CD4-positive, alpha-beta T cell (primary cell): Measurements from ENCODE around the gene MICALL2. TPM values are rescaled to one million over a fixed set of nuclear protein-coding genes. Genes with fewer than 3 reads are reported as not detected.

ENCODE experiments used
- ATAC-seq: fragments of 200-7000 bp; cut with Tn5 transposase; one replicate; pipeline ENCODE4 v1.10.0; 2022; ENCODE audit warnings: mild to moderate bottlenecking; ENCODE audit not compliant: poor library complexity
- CTCF ChIA-PET: fragments of 350-600 bp; sonication (Branson Sonifier 250); formaldehyde crosslinking; loops from one replicate; lab custom pipeline; 2021; ENCODE audit warnings: antibody characterized with exemption, inconsistent platforms; lab: Charles Lee
- POLR2A ChIA-PET: fragments of 350-600 bp; sonication (Branson Sonifier 250); formaldehyde crosslinking; loops from one replicate; lab custom pipeline; 2021; ENCODE audit warnings: antibody characterized with exemption, inconsistent platforms; lab: Charles Lee
- DNase-seq, 14 experiments: peaks; one replicate each; pipeline ENCODE4 v3.0.0-alpha.2; 2013 to 2020; ENCODE audit warnings: mixed read lengths in 2 of 14
- H3K27ac ChIP-seq, 2 donors: one replicate each; pipeline versions ENCODE4 v1.5.1 to v1.7.0; 2013; ENCODE audit warnings: low read length in 2 of 2, low read depth in 1 of 2, mild to moderate bottlenecking in 1 of 2
- H3K27me3 ChIP-seq, 2 experiments: 1 replicate in 1 of 2; 2 replicates in 1 of 2; pipeline versions ENCODE4 v1.6.1 to v1.7.0; 2013; ENCODE audit warnings: low read length in 2 of 2, control low read depth in 1 of 2, mild to moderate bottlenecking in 1 of 2, moderate library complexity in 1 of 2; ENCODE audit not compliant: insufficient read depth in 2 of 2, control insufficient read depth in 1 of 2
- H3K36me3 ChIP-seq: one replicate; pipeline ENCODE4 v1.6.1; 2013; ENCODE audit warnings: low read length, control low read depth; ENCODE audit not compliant: insufficient read depth
- H3K4me1 ChIP-seq: one replicate; pipeline ENCODE4 v1.6.1; 2013; ENCODE audit warnings: low read length, control low read depth; ENCODE audit not compliant: insufficient read depth
- H3K4me3 ChIP-seq: one replicate; pipeline ENCODE4 v1.5.1; 2013; ENCODE audit warnings: mild to moderate bottlenecking, low read length, moderate library complexity
- H3K9me3 ChIP-seq, 2 experiments: 1 replicate in 1 of 2; 2 replicates in 1 of 2; pipeline versions ENCODE4 v1.6.1 to v1.7.0; 2013; ENCODE audit warnings: low read length in 2 of 2, mild to moderate bottlenecking in 2 of 2, control low read depth in 1 of 2, moderate library complexity in 1 of 2; ENCODE audit not compliant: control insufficient read depth in 1 of 2, insufficient read depth in 1 of 2
- H3K27ac Mint-ChIP-seq: one replicate; pipeline ENCODE4 v1.8.0; 2020; ENCODE audit warnings: mixed read lengths
- H3K27me3 Mint-ChIP-seq: one replicate; pipeline ENCODE4 v1.8.0; 2021; ENCODE audit warnings: mixed read lengths
- H3K36me3 Mint-ChIP-seq: one replicate; pipeline ENCODE4 v1.8.0; 2021; ENCODE audit warnings: low read depth, mixed read lengths
- H3K4me1 Mint-ChIP-seq: one replicate; pipeline ENCODE4 v1.8.0; 2021; ENCODE audit warnings: low read depth, mixed read lengths
- H3K4me3 Mint-ChIP-seq: one replicate; pipeline ENCODE4 v1.8.0; 2020; ENCODE audit warnings: mild to moderate bottlenecking, mixed read lengths
- H3K9me3 Mint-ChIP-seq: one replicate; pipeline ENCODE4 v1.8.0; 2020; ENCODE audit warnings: mixed read lengths
- CTCF ChIP-seq: fragments of 200-600 bp; IDR thresholded peaks from one replicate; pipeline ENCODE4 v1.8.0; 2022; ENCODE audit warnings: antibody characterized with exemption, mild to moderate bottlenecking
- intact Hi-C, 2 experiments: fragments of 100-400 bp; cut with DNase I in 1 of 2; cut with micrococcal nuclease in 1 of 2; formaldehyde crosslinking; loops; one replicate each; pipeline versions ENCODE4 v1.15.1 to v1.9.0; 2023 to 2025; cut with DNase I, micrococcal nuclease
- total RNA-seq, 174 experiments: library from RNA in 2 of 174; stranded (reverse) in 2 of 174; gene quantifications; one replicate each; pipeline ENCODE4 v1.2.3 and lab custom pipeline; 2021 to 2026

Gene MICALL2
- total RNA-seq, 2 experiments from 2014 or later = 1.9 to 2.2 TPM

DNA sequence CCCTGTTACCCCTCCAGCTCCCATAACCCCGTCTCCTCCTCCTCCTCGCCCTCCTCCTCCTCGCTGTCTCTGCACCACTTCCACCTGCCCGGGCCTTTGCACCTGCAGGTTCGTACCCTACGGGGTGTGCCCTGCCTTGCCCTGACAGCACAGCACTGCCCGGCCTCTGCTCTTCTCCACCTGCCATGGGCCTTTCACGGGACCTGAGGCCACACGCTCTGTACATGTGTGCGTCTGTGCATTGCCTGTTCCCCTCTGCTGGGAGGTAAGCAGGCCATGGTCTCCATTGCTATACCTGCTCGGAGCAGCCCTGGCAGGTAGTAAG is 40.0 kb downstream of the MICALL2 start:
- DNase-seq (no peak), ATAC-seq (no peak)
- Histone ChIP-seq H3K27me3 (peaks cover 0 to 3% of the 10 kb centered on the region in 2 experiments), H3K4me1 (peaks cover 17% of the 10 kb centered on the region), H3K36me3 (no peaks in the 10 kb centered on the region), H3K27ac (no peak overlapping the region), H3K4me3 (no peak overlapping the region), H3K9me3 (no peaks in the 10 kb centered on the region)
- ChIA-PET CTCF (no interaction called here), POLR2A (no interaction called here)
- H3K27ac Mint-ChIP-seq = no peak overlapping the region
- H3K27me3 Mint-ChIP-seq = peaks cover 14% of the 10 kb centered on the region
- H3K4me1 Mint-ChIP-seq = peaks cover 17% of the 10 kb centered on the region
- H3K9me3 Mint-ChIP-seq = no peaks in the 10 kb centered on the region
- no peak for TF ChIP-seq CTCF
- intact Hi-C loops = no loop called here
- no peaks in the 10 kb centered on the region for H3K36me3 Mint-ChIP-seq
- H3K4me3 Mint-ChIP-seq = no peak overlapping the region

GRCh38 chr7:1418505-1419309 is 40.6 kb downstream of the MICALL2 start:
- Histone ChIP-seq H3K4me1 (peaks cover 17% of the 10 kb centered on the region), H3K27me3 (peaks cover 0 to 3% of the 10 kb centered on the region in 2 experiments), H3K27ac (no peak overlapping the region), H3K36me3 (no peaks in the 10 kb centered on the region), H3K4me3 (no peak overlapping the region), H3K9me3 (no peaks in the 10 kb centered on the region)
- ChIA-PET POLR2A (no interaction called here), CTCF (interaction anchor here (1.0 to 1.5 kb wide), 2 partner anchors 14 to 426 kb away, joined by 4 to 12 read pairs; no protein-coding TSS in a partner anchor)
- no peak for TF ChIP-seq CTCF
- Mint-ChIP-seq H3K4me3 (no peak overlapping the region), H3K27ac (no peak overlapping the region), H3K27me3 (peaks cover 11% of the 10 kb centered on the region), H3K36me3 (no peaks in the 10 kb centered on the region), H3K4me1 (peaks cover 17% of the 10 kb centered on the region), H3K9me3 (no peaks in the 10 kb centered on the region)
- ATAC-seq (no peak), DNase-seq (peak in 2 of 14 experiments; percentile 25 to 44)
- intact Hi-C loops = no loop called here

GRCh38 chr7:1415389-1415990 is 43.8 kb downstream of the MICALL2 start:
- Histone ChIP-seq H3K4me1 (peaks cover 32% of the 10 kb centered on the region), H3K9me3 (peaks cover 0 to 4% of the 10 kb centered on the region in 2 experiments), H3K27ac (no peak overlapping the region), H3K27me3 (no peaks in the 10 kb centered on the region), H3K36me3 (no peaks in the 10 kb centered on the region), H3K4me3 (no peak overlapping the region)
- H3K4me1 Mint-ChIP-seq = peaks cover 17% of the 10 kb centered on the region
- ATAC-seq (no peak), DNase-seq (no peak)
- intact Hi-C loops = no loop called here
- peaks cover 6% of the 10 kb centered on the region for H3K27me3 Mint-ChIP-seq
- no peak overlapping the region for H3K27ac Mint-ChIP-seq
- H3K4me3 Mint-ChIP-seq = no peak overlapping the region
- TF ChIP-seq CTCF = no peak
- H3K36me3 Mint-ChIP-seq = no peaks in the 10 kb centered on the region
- H3K9me3 Mint-ChIP-seq = no peaks in the 10 kb centered on the region
- CTCF ChIA-PET = no interaction called here
- POLR2A ChIA-PET = no interaction called here
